GM12872 (cell line): ENCODE measurements around the gene CXCR1.

ENCODE experiments used
- TF ChIP-seq, protein P1 (sequence below): IDR thresholded peaks from 3 replicates; pipeline ENCODE4 v1.5.1; 2011; ENCODE audit warnings: low read depth, mild to moderate bottlenecking, low read length, moderate library complexity; ENCODE audit not compliant: insufficient read depth

CXCR1 gene

DNA sequence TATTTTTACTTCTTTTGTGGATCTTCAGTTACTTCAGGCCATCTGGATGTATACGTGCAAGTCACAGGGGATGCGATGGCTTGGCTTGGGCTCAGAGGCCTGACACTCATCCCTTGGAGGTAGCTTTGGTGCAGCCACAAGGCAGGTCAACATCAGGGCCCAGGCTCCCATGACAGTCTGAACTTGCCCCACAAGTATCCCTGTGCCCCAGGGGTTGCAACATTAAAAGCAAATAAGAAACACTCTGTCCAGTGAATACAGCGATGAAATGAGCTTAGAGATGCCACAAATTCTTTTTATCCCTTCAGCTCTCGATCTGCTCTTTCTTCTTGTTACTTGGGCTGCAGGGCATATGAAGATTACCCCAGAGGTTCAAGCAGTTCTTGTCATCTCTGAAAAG, 13.0 kb upstream of the CXCR1 start:
- TF ChIP-seq, protein P1, sequence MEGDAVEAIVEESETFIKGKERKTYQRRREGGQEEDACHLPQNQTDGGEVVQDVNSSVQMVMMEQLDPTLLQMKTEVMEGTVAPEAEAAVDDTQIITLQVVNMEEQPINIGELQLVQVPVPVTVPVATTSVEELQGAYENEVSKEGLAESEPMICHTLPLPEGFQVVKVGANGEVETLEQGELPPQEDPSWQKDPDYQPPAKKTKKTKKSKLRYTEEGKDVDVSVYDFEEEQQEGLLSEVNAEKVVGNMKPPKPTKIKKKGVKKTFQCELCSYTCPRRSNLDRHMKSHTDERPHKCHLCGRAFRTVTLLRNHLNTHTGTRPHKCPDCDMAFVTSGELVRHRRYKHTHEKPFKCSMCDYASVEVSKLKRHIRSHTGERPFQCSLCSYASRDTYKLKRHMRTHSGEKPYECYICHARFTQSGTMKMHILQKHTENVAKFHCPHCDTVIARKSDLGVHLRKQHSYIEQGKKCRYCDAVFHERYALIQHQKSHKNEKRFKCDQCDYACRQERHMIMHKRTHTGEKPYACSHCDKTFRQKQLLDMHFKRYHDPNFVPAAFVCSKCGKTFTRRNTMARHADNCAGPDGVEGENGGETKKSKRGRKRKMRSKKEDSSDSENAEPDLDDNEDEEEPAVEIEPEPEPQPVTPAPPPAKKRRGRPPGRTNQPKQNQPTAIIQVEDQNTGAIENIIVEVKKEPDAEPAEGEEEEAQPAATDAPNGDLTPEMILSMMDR = no peak

DNA sequence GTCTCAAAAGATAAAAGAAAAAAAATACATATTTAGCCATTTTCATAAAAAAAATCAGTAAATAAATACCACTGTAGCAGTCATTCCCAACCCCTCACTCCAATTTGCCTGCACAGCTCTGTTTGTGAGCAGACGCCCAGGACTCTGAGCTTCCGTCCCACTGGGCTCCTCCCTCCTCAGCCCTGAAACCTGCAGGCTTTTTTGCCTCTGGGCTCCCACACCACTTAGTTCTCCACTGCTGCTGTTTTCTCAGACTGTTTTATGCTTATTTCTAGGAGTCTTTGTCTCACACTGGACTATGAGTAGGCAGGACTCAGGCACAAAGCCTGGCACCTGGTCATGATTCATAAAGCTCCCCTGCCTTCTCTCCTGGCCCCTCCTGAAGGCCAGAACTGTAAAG, 6.1 kb upstream of the CXCR1 start:
- TF ChIP-seq, protein P1 = no peak

DNA sequence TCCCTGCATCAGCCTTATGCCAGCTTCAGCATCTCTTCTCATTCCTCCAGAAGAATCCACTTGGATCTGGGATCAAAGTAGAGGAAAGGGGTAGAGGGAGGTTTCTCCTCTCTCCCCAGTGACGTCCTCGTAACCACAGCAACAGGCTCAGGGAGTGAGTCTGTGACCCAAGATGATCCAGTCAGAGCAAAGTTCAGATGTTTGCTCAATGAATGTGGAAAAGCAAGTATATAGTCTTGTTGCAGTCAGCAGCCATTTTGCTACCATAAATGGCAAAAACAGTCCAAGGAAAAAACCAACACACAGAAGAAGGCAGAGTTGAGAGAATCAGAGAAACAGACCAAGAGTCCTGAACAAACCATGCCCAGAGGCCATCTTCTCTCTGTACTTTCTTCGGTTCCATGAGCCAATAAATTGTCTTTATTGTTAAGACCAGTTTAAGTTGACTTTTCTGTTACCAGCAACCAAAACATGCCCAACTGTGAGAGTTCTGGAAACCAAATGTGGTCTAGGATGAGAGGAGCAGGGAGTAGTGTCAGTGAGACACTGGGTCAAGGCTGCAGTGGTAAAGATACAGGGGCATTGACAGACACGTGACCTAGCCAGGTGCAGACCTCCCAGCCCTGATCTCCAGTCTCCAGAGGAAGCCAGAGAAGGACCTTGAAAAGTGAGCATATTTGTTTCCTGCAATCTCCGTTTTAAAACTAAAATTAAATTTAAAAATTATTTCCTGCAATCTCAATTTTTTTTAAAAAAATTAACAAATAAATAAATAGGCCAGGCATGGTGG, 3.2 kb upstream of the CXCR1 start:
- TF ChIP-seq, protein P1 = 0 out of 3 replicates have a peak, but pooled peaks have one; percentile 3

DNA sequence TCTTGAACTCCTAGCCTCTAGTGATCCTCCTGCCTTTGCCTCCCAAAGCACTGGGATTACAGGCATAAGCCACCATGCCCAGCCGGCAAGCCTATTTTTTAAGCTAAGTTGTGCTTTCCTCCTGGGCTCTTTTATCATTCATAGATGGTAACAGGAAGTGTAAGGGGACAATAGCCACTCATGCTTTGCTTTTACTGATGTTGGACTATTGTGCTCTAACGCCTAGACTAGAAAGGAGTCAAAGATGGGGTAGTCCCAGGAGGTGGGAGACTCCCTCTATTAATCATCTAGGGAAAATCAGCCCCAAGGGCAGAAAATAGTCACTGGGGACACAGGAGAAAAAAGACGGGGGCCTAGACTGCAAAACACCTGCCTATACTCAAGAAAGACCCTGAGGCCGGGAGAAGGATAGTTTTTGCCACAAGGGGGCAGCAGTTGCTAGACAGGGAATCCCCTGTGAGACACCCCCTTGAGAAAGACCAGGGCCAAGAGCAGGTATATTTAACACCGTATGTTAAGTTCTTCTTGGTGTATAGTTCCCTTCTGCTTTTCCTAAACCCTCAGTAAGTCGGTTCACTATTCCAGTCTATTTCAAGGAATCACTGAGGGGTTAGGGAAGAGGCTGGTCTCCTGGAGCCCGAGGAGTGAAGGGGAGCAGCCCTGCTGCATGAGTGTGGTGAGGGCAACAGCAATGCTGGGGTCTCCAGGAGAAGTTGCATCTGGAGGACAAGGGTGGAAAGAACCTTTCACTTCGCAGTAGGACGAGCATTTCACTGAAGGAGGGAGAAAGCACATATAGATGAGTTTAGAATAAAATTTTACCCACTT, 2.1 kb upstream of the CXCR1 start:
- TF ChIP-seq, protein P1 = peak; percentile 83

DNA sequence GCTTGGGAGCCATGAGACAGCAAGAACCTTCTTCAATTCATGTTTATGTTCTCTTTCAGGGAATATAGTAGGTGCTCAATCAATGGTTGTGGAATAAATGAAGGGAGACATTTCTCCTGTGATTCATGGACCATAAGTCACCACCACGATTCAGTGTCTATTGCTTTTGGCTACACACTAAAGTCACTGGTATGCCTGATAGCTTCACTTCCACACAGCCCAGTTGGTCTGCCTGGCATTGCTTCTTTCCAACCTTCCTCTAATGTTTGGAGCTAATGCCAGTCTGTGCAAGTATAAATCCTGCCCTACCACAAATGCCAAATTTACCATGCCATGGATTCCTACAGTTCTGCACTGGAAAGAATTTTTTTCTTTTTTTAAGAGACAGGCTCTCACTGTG, 1.3 kb upstream of the CXCR1 start:
- TF ChIP-seq, protein P1 = no peak

DNA sequence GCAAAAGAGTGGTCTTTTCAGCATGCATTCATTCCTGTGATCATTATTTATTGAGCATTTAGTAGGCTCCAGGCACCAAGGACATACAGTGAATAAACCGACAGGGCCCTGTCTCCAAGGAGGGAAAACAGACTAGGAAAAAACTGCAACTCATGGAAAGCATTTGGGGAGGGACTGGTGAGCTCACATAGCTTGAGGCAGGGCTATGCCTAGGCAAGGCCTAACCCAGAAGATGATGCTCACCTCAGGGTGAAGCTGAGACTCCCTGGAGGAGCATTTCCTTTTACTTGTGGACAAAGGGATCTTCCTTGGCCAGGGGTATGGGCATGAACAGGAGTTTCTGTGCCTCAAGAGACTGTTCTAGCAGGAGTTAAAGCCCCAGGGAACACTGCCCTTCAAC, 3.9 kb downstream of the CXCR1 start:
- TF ChIP-seq, protein P1 = no peak

DNA sequence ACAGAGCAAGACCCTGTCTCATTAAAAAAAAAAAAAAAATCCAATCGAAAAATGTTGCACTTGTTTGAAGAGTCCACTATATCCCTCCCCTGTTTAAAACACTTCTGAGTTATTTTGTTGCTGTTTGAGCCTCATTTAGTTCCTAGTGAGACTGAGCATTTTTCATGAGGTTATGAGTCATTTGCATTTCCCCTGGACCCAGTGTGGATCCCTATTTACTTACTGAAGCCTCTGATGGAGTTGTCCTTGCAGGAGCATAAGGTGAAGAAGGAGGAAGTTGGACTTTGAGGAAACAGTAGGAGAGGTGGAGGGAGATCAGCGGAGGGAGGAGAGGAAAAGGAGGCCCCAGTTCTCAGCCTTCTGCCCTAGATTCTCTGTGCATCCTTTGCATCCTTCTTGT, 5.1 kb downstream of the CXCR1 start:
- TF ChIP-seq, protein P1 = no peak
